GM23338 (cell line): ENCODE results near the gene KRTAP12-1. TPM values are rescaled to one million over a fixed set of nuclear protein-coding genes. Genes with fewer than 3 reads are reported as not detected.

Source experiments
- ATAC-seq: fragments of 200-7000 bp; cut with Tn5 transposase; 3 replicates; pipeline ENCODE4 v1.9.1; 2020
- DNase-seq: peaks from one replicate; pipeline ENCODE4 v3.0.0-alpha.2; 2015; ENCODE audit warnings: low spot score
- H2AFZ ChIP-seq: fragments of 200-600 bp; sonication (generic); 2 replicates; pipeline ENCODE4 v1.8.0; 2016; ENCODE audit warnings: antibody characterized with exemption, mild to moderate bottlenecking, moderate library complexity
- H3F3A ChIP-seq: fragments of 200-600 bp; sonication (generic); replicated peaks from 2 replicates; pipeline ENCODE4 v1.8.0; 2017; ENCODE audit warnings: antibody characterized with exemption, mixed run types, low read depth
- H3K27ac ChIP-seq: fragments of 200-600 bp; sonication (generic); 2 replicates; pipeline ENCODE4 v1.6.1; 2016; ENCODE audit warnings: low read depth
- H3K27me3 ChIP-seq: fragments of 200-600 bp; sonication (generic); 2 replicates; pipeline ENCODE4 v1.8.0; 2016; ENCODE audit warnings: mild to moderate bottlenecking, mixed run types, moderate library complexity; ENCODE audit not compliant: insufficient read depth
- H3K36me3 ChIP-seq: fragments of 200-600 bp; sonication (generic); 2 replicates; pipeline ENCODE4 v1.8.0; 2016; ENCODE audit warnings: mild to moderate bottlenecking; ENCODE audit not compliant: insufficient read depth
- H3K4me1 ChIP-seq: fragments of 200-600 bp; sonication (generic); 2 replicates; pipeline ENCODE4 v1.8.0; 2016; ENCODE audit warnings: mild to moderate bottlenecking, moderate library complexity; ENCODE audit not compliant: insufficient read depth
- H3K4me2 ChIP-seq: fragments of 200-600 bp; sonication (generic); 2 replicates; pipeline ENCODE4 v1.7.1; 2017; ENCODE audit warnings: mixed run types
- H3K4me3 ChIP-seq: fragments of 200-600 bp; sonication (generic); 2 replicates; pipeline ENCODE4 v1.6.1; 2016; ENCODE audit warnings: mixed run types
- H3K79me2 ChIP-seq: fragments of 200-600 bp; sonication (generic); replicated peaks from 2 replicates; pipeline ENCODE4 v1.8.0; 2017; ENCODE audit warnings: mild to moderate bottlenecking; ENCODE audit not compliant: insufficient read depth
- H3K9me2 ChIP-seq: fragments of 200-600 bp; sonication (generic); 2 replicates; pipeline ENCODE4 v1.8.0; 2017; ENCODE audit not compliant: insufficient read depth
- H4K20me1 ChIP-seq: fragments of 200-600 bp; sonication (generic); replicated peaks from 2 replicates; pipeline ENCODE4 v1.8.0; 2017; ENCODE audit warnings: mild to moderate bottlenecking; ENCODE audit not compliant: insufficient read depth
- H3K27ac Mint-ChIP-seq: 2 replicates; pipeline ENCODE4 v1.8.0; 2020; ENCODE audit warnings: inconsistent platforms, mild to moderate bottlenecking, moderate library complexity, mixed read lengths
- H3K27me3 Mint-ChIP-seq: 3 replicates; pipeline ENCODE4 v1.8.0; 2022; ENCODE audit warnings: low read depth, mild to moderate bottlenecking, moderate library complexity, mixed read lengths, inconsistent platforms; ENCODE audit not compliant: insufficient read depth, poor library complexity
- H3K36me3 Mint-ChIP-seq: 3 replicates; pipeline ENCODE4 v1.8.0; 2021; ENCODE audit warnings: low read depth, mild to moderate bottlenecking, inconsistent platforms, moderate library complexity, mixed read lengths
- H3K4me1 Mint-ChIP-seq: 3 replicates; pipeline ENCODE4 v1.8.0; 2020; ENCODE audit warnings: mild to moderate bottlenecking, inconsistent platforms, mixed read lengths
- H3K4me3 Mint-ChIP-seq: 3 replicates; pipeline ENCODE4 v1.8.0; 2021; ENCODE audit warnings: moderate library complexity, mild to moderate bottlenecking, inconsistent platforms, mixed read lengths
- H3K9me3 Mint-ChIP-seq: 3 replicates; pipeline ENCODE4 v1.8.0; 2020; ENCODE audit warnings: moderate library complexity, mild to moderate bottlenecking, inconsistent platforms, mixed read lengths
- CREB1 ChIP-seq: fragments of 250-450 bp; sonication (Bioruptor Pico); IDR thresholded peaks from 2 replicates; pipeline ENCODE4 v1.5.0; 2020; ENCODE audit warnings: low read depth, mild to moderate bottlenecking, moderate library complexity
- CTCF ChIP-seq, 2 experiments: fragments of 200-600 bp in 1 of 2; sonication (generic) in 1 of 2; conservative IDR thresholded peaks; 2 replicates each; pipeline versions ENCODE4 v1.5.1 to v1.6.1; 2016 to 2017; ENCODE audit warnings: antibody characterized with exemption in 2 of 2, low read depth in 2 of 2, mild to moderate bottlenecking in 2 of 2, moderate library complexity in 1 of 2
- EZH2 ChIP-seq: fragments of 200-600 bp; sonication (generic); IDR thresholded peaks from one replicate; pipeline ENCODE4 v1.8.0; 2017; ENCODE audit warnings: antibody characterized with exemption, mild to moderate bottlenecking, low read depth; ENCODE audit not compliant: unreplicated experiment
- EZH2phosphoT487 ChIP-seq: fragments of 200-600 bp; sonication (generic); IDR thresholded peaks from one replicate; pipeline ENCODE4 v1.8.1; 2018; ENCODE audit warnings: antibody characterized with exemption; ENCODE audit not compliant: unreplicated experiment
- JUNB ChIP-seq: IDR thresholded peaks from one replicate; pipeline ENCODE4 v1.6.1; 2016; ENCODE audit warnings: antibody characterized with exemption; ENCODE audit not compliant: unreplicated experiment
- NANOG ChIP-seq: IDR thresholded peaks from 2 replicates; pipeline ENCODE4 v1.6.1; 2016; ENCODE audit warnings: antibody characterized with exemption, borderline replicate concordance
- POLR2AphosphoS5 ChIP-seq: IDR thresholded peaks from 2 replicates; pipeline ENCODE4 v1.6.1; 2016; ENCODE audit warnings: antibody characterized with exemption, low read depth
- STAT1 ChIP-seq: IDR thresholded peaks from one replicate; pipeline ENCODE4 v1.6.1; 2016; ENCODE audit warnings: antibody characterized with exemption; ENCODE audit not compliant: unreplicated experiment
- ZNF114 ChIP-seq: fragments of 250-450 bp; sonication (Bioruptor Pico); IDR thresholded peaks from 2 replicates; pipeline ENCODE4 v1.5.0; 2020; ENCODE audit warnings: mild to moderate bottlenecking, moderate library complexity
- ZNF331 ChIP-seq: fragments of 250-450 bp; sonication (Bioruptor Pico); IDR thresholded peaks from 2 replicates; pipeline ENCODE4 v1.5.0; 2020; ENCODE audit warnings: low read depth, mild to moderate bottlenecking, moderate library complexity
- ZNF462 ChIP-seq: fragments of 250-450 bp; sonication (Bioruptor Pico); IDR thresholded peaks from 2 replicates; pipeline ENCODE4 v1.5.0; 2020; ENCODE audit warnings: mild to moderate bottlenecking, moderate library complexity
- polyA plus RNA-seq: library from polyadenylated mRNA; unstranded; fragments of >200 nt; fragmentation: Nextera tagmentation; extraction: Ambion mirVana; gene quantifications from 2 replicates; pipeline ENCODE4 v1.2.1, GENCODE V29; 2016
- total RNA-seq: library from RNA; depleted of rRNA; stranded (reverse); fragments of >200 nt; shearing (Covaris generic); gene quantifications from 2 replicates; pipeline ENCODE4 v1.2.3, GENCODE V29; 2014
- TF ChIP-seq, protein P1 (sequence below): IDR thresholded peaks from 2 replicates; pipeline ENCODE4 v1.6.1; 2016; ENCODE audit warnings: antibody characterized with exemption

The KRTAP12-1 gene
- total and polyA plus RNA-seq, 2 experiments from 2014 or later: not detected

DNA sequence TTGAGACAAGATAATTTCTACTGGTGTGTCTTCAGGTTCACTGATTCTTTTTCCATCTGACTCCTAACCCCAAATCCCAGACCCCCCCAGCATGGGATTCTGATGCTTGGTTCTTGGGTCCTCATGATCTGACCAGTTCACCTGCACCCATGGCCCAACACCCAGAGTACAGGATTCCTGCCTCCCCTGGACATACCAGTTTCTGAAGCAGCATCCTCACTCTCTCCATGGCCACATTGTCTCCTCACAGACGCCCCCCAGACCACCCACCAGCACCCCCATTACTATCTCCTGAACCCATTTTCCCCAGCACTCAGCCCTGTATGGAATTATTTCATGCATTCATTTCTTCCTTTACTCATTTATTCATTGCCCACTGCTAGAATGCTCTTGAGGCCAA is 25.1 kb downstream of the KRTAP12-1 start (continued):
- no peak for TF ChIP-seq CTCF (conservative IDR thresholded peaks at IDR 0.05; ENCODE audit: low read depth in 2 of 2)
- no peak for TF ChIP-seq JUNB
- TF ChIP-seq, protein P1, sequence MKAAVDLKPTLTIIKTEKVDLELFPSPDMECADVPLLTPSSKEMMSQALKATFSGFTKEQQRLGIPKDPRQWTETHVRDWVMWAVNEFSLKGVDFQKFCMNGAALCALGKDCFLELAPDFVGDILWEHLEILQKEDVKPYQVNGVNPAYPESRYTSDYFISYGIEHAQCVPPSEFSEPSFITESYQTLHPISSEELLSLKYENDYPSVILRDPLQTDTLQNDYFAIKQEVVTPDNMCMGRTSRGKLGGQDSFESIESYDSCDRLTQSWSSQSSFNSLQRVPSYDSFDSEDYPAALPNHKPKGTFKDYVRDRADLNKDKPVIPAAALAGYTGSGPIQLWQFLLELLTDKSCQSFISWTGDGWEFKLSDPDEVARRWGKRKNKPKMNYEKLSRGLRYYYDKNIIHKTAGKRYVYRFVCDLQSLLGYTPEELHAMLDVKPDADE: no peak
- no peak for TF ChIP-seq POLR2AphosphoS5
- no peak for TF ChIP-seq EZH2
- no peak for TF ChIP-seq NANOG

- Histone ChIP-seq H3K27me3 (no peaks in the 10 kb centered on the region), H3K79me2 (no peaks in the 10 kb centered on the region), H3K4me2 (no peak within 1 kb of the TSS), H4K20me1 (no peaks in the 10 kb centered on the region), H3K4me1 (peaks cover 17% of the 10 kb centered on the region), H3F3A (no peaks in the 10 kb centered on the region), H3K27ac (no peak within 1 kb of the TSS), H3K4me3 (no peak within 1 kb of the TSS), H2AFZ (no peak within 1 kb of the TSS), H3K9me2 (no peaks in the 10 kb centered on the region), H3K36me3 (no peaks in the 10 kb centered on the region)
- Mint-ChIP-seq H3K4me3 (no peak within 1 kb of the TSS), H3K4me1 (peaks cover 14% of the 10 kb centered on the region), H3K27ac (no peak within 1 kb of the TSS), H3K9me3 (peaks cover 18% of the 10 kb centered on the region), H3K36me3 (peaks cover 9% of the 10 kb centered on the region; the same call in 2 of the 3 replicates), H3K27me3 (peaks cover 16% of the 10 kb centered on the region)
- DNase-seq (no peak), ATAC-seq (no peak)
- TF ChIP-seq EZH2phosphoT487: no peak
- no peak for TF ChIP-seq CTCF (conservative IDR thresholded peaks at IDR 0.05; ENCODE audit: low read depth in 2 of 2)
- no peak for TF ChIP-seq ZNF114 (CRISPR knock-in tag)
- TF ChIP-seq JUNB: no peak
- TF ChIP-seq POLR2AphosphoS5: no peak
- no peak for TF ChIP-seq CREB1 (CRISPR knock-in tag)
- TF ChIP-seq ZNF331 (CRISPR knock-in tag): no peak
- TF ChIP-seq STAT1: no peak
- no peak for TF ChIP-seq ZNF462 (CRISPR knock-in tag)
Observed at GRCh38 chr21:44654576-44655175, 27.3 kb downstream of the KRTAP12-1 start, which contains the start of gene KRTAP12-4. KRTAP12-4 (minus strand) TSS chr21:44654659; CDS start chr21:44654614, 45 bp downstream.
